ENCODE measurements around the gene SPOCK3.

- TF ChIP-seq CTCF (IDR thresholded peaks at IDR 0.05; ENCODE audit: extremely low read depth in 1 of 2, insufficient read depth in 1 of 2, low read depth in 1 of 2, low read length in 2 of 2) (no peak), POLR2A (IDR thresholded peaks at IDR 0.05; ENCODE audit: low read depth, low read length) (no peak), EZH2 (IDR thresholded peaks at IDR 0.05; ENCODE audit: borderline replicate concordance, low read depth, low read length, severe bottlenecking) (no peak), MAX (IDR thresholded peaks at IDR 0.05; ENCODE audit: insufficient read depth, insufficient read length) (no peak)
Measured at GRCh38 chr4:167136270-167136669, 98.0 kb downstream of the SPOCK3 start.
